TTC549 (cell line): ENCODE data around the gene ACVR1.
A peak's percentile ranks its signal among the peaks of the same experiment; 100 is the strongest.

ENCODE experiments used
- FAIRE-seq: peaks from 2 replicates; lab custom pipeline; 2012; peaks lifted over from hg19 to GRCh38; lab: Jason Lieb, UNC

Gene ACVR1

GRCh38 chr2:157789933-157790511, 86.1 kb downstream of the ACVR1 start:
- no peak for FAIRE-seq

DNA sequence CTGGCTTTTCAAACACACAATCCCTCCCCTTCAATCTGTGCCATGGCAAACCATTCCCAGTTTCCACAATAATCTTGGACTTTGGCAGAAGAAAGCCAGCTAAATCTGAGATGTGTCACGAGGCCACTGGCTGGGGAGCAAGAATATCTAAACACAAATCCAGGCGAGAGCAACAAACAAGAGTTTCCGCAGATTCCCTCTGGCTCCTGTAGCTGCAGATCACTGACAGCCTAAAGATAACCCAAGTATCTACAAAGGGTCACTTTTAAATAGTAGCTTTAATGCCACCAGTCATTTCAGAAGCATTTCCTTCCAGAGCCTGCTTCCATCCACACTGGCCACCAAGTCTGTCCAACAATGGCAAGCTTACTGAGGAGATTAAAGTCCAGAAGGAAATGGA, 86.9 kb downstream of the ACVR1 start:
- FAIRE-seq, result no peak

GRCh38 chr2:157788201-157788600, 87.9 kb downstream of the ACVR1 start:
- no peak for FAIRE-seq

DNA sequence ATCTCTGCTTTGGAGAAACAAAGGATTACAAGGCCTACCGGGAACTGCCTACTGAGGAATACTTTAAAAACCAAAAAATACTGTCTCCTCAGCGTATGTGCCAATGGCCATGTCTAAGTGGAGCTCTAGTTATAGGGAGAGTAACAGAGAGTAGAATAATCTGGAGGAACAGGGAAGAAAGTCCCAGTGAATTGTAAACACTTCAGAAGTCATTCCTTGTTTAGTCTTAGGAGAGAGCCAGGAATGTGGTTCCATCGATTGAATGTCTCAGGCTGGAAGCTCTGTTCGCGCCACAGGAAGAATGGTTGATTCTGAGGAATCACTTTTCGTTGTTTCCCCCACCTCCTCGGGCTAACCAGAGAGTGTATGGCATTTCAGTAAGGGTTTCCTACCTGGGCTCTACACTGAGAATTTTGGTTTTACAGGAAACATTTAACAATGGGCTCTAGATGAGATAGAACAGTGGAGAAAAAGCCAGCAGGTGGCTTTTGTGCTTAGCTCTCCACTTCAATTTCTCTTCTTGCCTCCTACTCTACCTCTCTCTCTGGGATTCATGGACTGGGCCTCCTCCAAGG, 88.7 kb downstream of the ACVR1 start:
- no peak for FAIRE-seq

GRCh38 chr2:157786663-157787363, 89.3 kb downstream of the ACVR1 start:
- FAIRE-seq, result no peak

GRCh38 chr2:157785866-157786662, 90.1 kb downstream of the ACVR1 start:
- no peak for FAIRE-seq

DNA sequence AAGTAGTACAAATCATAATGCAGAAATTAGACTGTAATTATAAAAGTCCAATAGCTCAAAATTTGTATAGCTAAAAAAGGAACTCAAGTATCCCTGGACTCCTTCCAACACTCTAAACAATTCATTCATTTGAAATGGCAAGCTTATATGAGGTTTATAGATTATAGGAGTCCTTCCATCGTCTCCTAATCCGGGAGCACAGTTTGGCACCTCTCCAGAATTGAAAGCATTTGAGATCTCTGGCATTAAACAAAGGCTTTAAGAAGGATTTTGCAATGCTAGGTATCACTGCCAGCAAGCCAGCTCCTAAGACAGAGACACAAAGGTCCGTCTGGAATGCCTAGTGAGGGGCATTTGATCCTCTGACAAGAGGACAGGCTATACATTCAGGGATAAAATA, 90.9 kb downstream of the ACVR1 start:
- FAIRE-seq, result no peak

DNA sequence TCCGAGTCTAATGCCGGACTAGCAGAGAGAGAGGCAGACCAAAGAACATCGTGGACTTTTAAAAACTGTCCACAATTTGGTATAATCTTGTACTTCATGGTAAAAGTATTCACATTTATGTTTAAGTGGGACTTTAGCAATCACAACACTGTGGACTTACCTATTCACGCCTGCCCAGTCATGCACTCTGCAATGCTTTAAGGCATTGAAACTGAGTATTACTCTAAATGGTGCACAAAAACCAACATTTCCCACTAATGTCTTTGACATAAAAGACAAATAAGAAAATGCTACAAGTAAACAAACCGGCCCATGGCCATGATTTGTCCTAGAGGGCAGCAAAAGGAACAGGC, 91.3 kb downstream of the ACVR1 start:
- no peak for FAIRE-seq

- FAIRE-seq, result no peak
Measured at GRCh38 chr2:157784169-157784822, 91.8 kb downstream of the ACVR1 start.

DNA sequence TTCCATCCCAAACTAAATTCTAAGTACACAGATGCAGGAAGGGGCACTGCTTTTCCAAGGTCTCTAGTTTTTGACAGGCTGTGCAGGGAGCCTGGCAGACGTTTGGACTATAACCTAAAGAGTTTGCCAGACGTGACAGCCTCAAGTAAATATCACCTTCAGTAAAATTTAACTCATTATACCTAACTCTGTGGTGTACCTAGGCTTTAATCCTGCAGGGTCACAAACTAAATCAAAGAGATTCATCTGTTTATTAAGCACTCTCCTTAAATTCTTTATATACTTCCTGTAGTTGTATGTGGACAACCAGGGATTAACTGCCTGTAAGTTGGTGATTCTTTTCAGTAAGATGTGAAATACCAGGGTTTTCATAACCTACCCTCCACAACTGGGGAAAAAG, 92.9 kb downstream of the ACVR1 start:
- FAIRE-seq, result no peak

- FAIRE-seq, result no peak
Measured at GRCh38 chr2:157782057-157782845, 93.9 kb downstream of the ACVR1 start.

DNA sequence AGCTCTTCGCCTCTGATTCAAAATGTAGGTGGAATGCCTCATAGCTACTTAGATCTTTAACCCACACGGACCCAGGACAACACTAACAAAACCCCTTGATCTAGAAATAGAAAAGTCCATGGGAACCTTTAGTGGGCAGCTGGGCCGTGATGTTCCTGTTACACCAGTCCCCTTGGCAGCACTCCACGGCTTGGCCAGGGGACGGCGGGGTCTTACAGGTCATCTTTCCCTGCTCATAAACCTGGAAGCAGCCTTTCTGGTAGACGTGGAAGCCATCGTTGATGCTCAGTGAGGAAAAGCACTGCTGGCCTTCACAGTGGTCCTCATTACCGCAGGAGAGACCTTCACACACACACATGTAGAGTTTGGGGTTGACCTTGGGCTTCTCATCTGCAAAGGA, 95.9 kb downstream of the ACVR1 start:
- FAIRE-seq, result no peak

- FAIRE-seq, result no peak
Measured at GRCh38 chr2:157779794-157780193, 96.3 kb downstream of the ACVR1 start.

- FAIRE-seq, result peak; percentile 86
Measured at GRCh38 chr2:157777427-157777826, 98.7 kb downstream of the ACVR1 start.

- FAIRE-seq, result no peak
Measured at GRCh38 chr2:157771234-157771633, 104.9 kb downstream of the ACVR1 start.

- FAIRE-seq, result no peak
Measured at GRCh38 chr2:157769856-157770255, 106.3 kb downstream of the ACVR1 start.

DNA sequence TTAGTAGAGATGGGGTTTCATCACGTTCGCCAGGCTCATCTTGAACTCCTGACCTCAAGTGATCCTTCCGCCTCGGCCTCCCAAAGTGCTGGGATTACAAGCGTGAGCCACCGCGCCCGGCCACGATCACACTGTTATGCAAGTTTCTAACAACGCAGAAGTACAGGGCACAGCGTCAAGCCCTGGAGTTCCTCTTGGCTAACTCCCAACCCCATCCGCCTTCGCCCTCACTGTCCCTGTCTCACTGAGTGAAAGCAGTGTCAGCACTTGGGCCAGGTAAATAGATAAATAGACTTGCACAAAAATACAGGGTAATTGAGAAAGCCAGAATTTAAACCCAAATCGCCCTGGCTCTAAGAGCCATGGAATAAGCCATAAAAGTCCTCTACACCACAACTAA, 111.7 kb downstream of the ACVR1 start:
- no peak for FAIRE-seq

DNA sequence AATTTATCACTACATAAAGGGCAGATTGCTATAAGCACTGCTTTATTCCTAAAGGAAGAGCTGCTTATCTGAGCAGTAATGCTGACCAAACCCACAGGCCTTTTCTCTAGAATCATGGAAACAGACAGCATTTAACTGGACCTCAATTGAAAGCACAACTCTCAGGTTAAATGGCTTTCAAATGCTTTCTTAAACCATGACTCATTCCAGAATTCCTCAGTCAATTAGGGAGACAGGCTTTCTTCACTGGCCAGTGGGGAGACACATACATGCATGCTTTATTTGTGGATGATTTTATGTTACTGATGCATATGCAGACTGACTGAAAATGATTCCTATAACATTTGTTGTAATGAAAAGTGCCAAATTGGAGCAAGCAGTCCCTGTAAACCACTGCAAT, 114.6 kb downstream of the ACVR1 start:
- FAIRE-seq, result no peak

- FAIRE-seq, result no peak
Measured at GRCh38 chr2:157760949-157761348, 115.2 kb downstream of the ACVR1 start.

GRCh38 chr2:157759855-157760254, 116.3 kb downstream of the ACVR1 start:
- FAIRE-seq, result no peak

DNA sequence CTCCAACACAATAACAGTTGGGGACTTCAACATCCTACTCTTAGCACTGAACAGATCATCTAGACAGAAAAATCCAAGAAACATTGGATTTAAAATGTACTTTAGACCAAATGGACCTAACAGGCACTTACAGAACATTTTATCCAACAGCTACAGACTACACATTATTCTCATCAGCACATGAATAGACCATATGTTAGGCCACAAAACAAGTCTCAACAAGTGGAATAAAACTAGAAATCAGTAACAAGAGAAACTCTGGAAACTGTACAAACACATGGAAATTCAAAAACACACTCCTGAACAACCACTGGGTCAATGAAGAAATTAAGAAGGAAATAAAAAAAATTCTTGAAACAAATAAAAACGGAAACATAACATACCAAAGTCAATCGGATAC, 117.5 kb downstream of the ACVR1 start:
- FAIRE-seq, result no peak

GRCh38 chr2:157757500-157757899, 118.6 kb downstream of the ACVR1 start:
- no peak for FAIRE-seq
